Measurements from ENCODE around the gene ADGRE3.

The ADGRE3 gene

DNA sequence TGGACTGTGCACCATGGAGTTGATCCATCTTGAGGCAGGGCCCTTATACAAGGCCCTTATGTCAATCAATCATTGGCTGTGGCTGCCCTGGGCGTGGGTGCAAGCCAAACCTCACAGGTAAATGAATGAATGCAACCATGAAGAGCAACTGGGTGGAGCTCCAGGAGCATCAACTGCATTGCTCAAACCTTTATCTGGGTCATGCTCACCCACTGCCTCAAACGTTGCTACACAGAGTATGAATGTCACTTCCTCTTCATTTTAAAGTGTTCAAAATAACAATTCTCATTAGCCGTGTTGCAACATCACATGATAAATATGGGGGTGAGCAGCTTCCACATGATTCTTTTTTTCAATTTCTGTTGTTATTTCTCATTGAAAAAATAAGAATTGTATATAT is 8.8 kb upstream of the ADGRE3 start:
- Histone ChIP-seq H3K4me1 (ENCODE audit: insufficient read depth, low read length) (peaks cover 2% of the 10 kb centered on the region; the same call in 1 of the 2 replicates), H3K27me3 (ENCODE audit: insufficient read depth, low read length, poor library complexity) (no peaks in the 10 kb centered on the region), H3K4me2 (ENCODE audit: insufficient read depth, low read length) (no peak overlapping the region), H3K79me2 (ENCODE audit: insufficient read depth, low read length) (no peaks in the 10 kb centered on the region), H2AFZ (ENCODE audit: low read depth, low read length) (no peak overlapping the region), H3K9ac (ENCODE audit: low read depth, low read length) (no peak overlapping the region), H3K9me3 (ENCODE audit: insufficient read depth, low read length, severe bottlenecking) (no peaks in the 10 kb centered on the region), H4K20me1 (ENCODE audit: insufficient read depth, low read length) (no peaks in the 10 kb centered on the region), H3K27ac (ENCODE audit: low read length) (no peak overlapping the region), H3K36me3 (ENCODE audit: insufficient read depth, low read length) (no peaks in the 10 kb centered on the region), H3K4me3 (ENCODE audit: low read depth in 1 of 2, low read length in 2 of 2) (no peak overlapping the region)
- TF ChIP-seq EZH2 (IDR thresholded peaks at IDR 0.05; ENCODE audit: borderline replicate concordance, low read depth, low read length, severe bottlenecking), result no peak
- TF ChIP-seq, protein P1, sequence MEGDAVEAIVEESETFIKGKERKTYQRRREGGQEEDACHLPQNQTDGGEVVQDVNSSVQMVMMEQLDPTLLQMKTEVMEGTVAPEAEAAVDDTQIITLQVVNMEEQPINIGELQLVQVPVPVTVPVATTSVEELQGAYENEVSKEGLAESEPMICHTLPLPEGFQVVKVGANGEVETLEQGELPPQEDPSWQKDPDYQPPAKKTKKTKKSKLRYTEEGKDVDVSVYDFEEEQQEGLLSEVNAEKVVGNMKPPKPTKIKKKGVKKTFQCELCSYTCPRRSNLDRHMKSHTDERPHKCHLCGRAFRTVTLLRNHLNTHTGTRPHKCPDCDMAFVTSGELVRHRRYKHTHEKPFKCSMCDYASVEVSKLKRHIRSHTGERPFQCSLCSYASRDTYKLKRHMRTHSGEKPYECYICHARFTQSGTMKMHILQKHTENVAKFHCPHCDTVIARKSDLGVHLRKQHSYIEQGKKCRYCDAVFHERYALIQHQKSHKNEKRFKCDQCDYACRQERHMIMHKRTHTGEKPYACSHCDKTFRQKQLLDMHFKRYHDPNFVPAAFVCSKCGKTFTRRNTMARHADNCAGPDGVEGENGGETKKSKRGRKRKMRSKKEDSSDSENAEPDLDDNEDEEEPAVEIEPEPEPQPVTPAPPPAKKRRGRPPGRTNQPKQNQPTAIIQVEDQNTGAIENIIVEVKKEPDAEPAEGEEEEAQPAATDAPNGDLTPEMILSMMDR (IDR thresholded peaks at IDR 0.05; ENCODE audit: borderline replicate concordance, extremely low read depth, low read length, poor library complexity, severe bottlenecking), result no peak
- ATAC-seq (ENCODE audit: insufficient read depth, low read depth) (no peak), DNase-seq (no peak)

DNA sequence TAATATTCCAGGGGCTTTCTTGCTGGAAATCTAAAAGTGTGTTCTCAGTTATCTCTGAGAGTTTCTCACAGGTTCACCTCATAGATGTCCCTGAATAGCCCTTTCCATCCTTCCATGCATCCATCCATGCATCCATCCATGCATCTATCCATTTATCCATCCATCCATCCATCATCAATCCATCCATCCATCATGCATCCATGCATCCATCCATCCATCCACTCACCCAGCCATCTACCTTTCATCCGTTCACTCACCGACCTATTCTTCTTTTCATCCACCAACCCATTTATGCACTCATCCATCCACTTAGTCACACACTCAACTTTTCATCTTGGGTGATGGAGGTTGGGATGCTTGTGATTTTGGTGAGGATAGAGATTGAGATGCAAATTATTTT is 7.4 kb upstream of the ADGRE3 start:
- Histone ChIP-seq H3K9me3 (ENCODE audit: insufficient read depth, low read length, severe bottlenecking) (no peaks in the 10 kb centered on the region), H2AFZ (ENCODE audit: low read depth, low read length) (no peak overlapping the region), H3K79me2 (ENCODE audit: insufficient read depth, low read length) (no peaks in the 10 kb centered on the region), H3K4me2 (ENCODE audit: insufficient read depth, low read length) (no peak overlapping the region), H3K4me3 (ENCODE audit: low read depth in 1 of 2, low read length in 2 of 2) (no peak overlapping the region), H3K27me3 (ENCODE audit: insufficient read depth, low read length, poor library complexity) (no peaks in the 10 kb centered on the region), H3K27ac (ENCODE audit: low read length) (no peak overlapping the region), H4K20me1 (ENCODE audit: insufficient read depth, low read length) (no peaks in the 10 kb centered on the region), H3K9ac (ENCODE audit: low read depth, low read length) (no peak overlapping the region), H3K4me1 (ENCODE audit: insufficient read depth, low read length) (no peaks in the 10 kb centered on the region), H3K36me3 (ENCODE audit: insufficient read depth, low read length) (no peaks in the 10 kb centered on the region)
- ATAC-seq (ENCODE audit: insufficient read depth, low read depth) (no peak), DNase-seq (no peak)
- no peak for TF ChIP-seq EZH2 (IDR thresholded peaks at IDR 0.05; ENCODE audit: borderline replicate concordance, low read depth, low read length, severe bottlenecking)
- TF ChIP-seq, protein P1 (IDR thresholded peaks at IDR 0.05; ENCODE audit: borderline replicate concordance, extremely low read depth, low read length, poor library complexity, severe bottlenecking), result no peak

DNA sequence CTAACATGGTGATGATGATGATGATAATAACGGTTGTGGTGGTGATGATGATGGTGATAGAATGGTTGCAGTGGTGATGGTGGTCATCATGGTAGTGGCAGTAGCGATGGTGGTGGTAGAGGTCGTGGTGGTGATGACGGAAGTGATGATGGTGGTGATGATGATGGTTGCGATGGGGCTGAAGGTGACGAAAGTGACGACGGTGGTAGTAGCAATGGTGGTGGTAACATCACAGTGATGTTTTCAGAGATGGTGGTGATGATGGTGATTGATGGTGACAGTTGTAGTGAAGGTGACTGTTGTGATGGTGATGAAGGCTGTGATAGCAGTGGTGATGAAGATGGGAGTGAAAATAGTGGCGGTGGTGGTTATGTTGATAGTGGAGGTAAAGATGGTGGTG is 3.6 kb upstream of the ADGRE3 start:
- Histone ChIP-seq H3K9me3 (ENCODE audit: insufficient read depth, low read length, severe bottlenecking) (no peaks in the 10 kb centered on the region), H3K79me2 (ENCODE audit: insufficient read depth, low read length) (no peaks in the 10 kb centered on the region), H3K9ac (ENCODE audit: low read depth, low read length) (no peak overlapping the region), H2AFZ (ENCODE audit: low read depth, low read length) (no peak overlapping the region), H3K27ac (ENCODE audit: low read length) (no peak overlapping the region), H3K4me3 (ENCODE audit: low read depth in 1 of 2, low read length in 2 of 2) (no peak overlapping the region), H3K36me3 (ENCODE audit: insufficient read depth, low read length) (no peaks in the 10 kb centered on the region), H3K4me1 (ENCODE audit: insufficient read depth, low read length) (no peaks in the 10 kb centered on the region), H3K27me3 (ENCODE audit: insufficient read depth, low read length, poor library complexity) (no peaks in the 10 kb centered on the region), H3K4me2 (ENCODE audit: insufficient read depth, low read length) (no peak overlapping the region), H4K20me1 (ENCODE audit: insufficient read depth, low read length) (no peaks in the 10 kb centered on the region)
- no peak for TF ChIP-seq EZH2 (IDR thresholded peaks at IDR 0.05; ENCODE audit: borderline replicate concordance, low read depth, low read length, severe bottlenecking)
- TF ChIP-seq, protein P1 (IDR thresholded peaks at IDR 0.05; ENCODE audit: borderline replicate concordance, extremely low read depth, low read length, poor library complexity, severe bottlenecking), result no peak
- no peak for ATAC-seq (ENCODE audit: insufficient read depth, low read depth)
- DNase-seq, result no peak

DNA sequence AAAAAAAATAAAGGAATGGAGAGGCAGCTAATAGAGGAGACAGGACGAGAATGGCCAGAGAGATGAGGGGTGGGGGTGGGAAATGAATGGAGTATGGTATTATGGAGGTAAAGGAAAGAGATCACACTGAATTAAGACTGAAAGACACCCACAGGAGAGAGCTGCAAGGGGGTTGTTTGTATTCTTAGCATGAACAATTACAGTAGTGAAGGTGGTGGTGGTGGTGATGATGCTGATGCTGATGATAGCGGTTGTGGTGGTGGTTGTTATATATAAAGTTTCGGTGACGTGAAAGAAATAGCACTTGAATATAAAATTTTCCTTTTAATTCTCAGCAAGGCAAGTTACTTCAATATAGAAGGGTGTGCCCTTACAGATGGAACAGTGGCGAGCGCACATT is 2.8 kb upstream of the ADGRE3 start:
- H3K27me3 ChIP-seq (ENCODE audit: insufficient read depth, low read length, poor library complexity), result no peaks in the 10 kb centered on the region
- H3K4me3 ChIP-seq (ENCODE audit: low read depth in 1 of 2, low read length in 2 of 2), result no peak overlapping the region
- no peak for ATAC-seq (ENCODE audit: insufficient read depth, low read depth)
- H4K20me1 ChIP-seq (ENCODE audit: insufficient read depth, low read length), result no peaks in the 10 kb centered on the region
- TF ChIP-seq EZH2 (IDR thresholded peaks at IDR 0.05; ENCODE audit: borderline replicate concordance, low read depth, low read length, severe bottlenecking), result no peak
- TF ChIP-seq, protein P1 (IDR thresholded peaks at IDR 0.05; ENCODE audit: borderline replicate concordance, extremely low read depth, low read length, poor library complexity, severe bottlenecking), result no peak
- H3K4me2 ChIP-seq (ENCODE audit: insufficient read depth, low read length), result no peak overlapping the region
- H2AFZ ChIP-seq (ENCODE audit: low read depth, low read length), result no peak overlapping the region
- DNase-seq, result no peak
- H3K9ac ChIP-seq (ENCODE audit: low read depth, low read length), result no peak overlapping the region
- H3K79me2 ChIP-seq (ENCODE audit: insufficient read depth, low read length), result no peaks in the 10 kb centered on the region
- no peaks in the 10 kb centered on the region for H3K9me3 ChIP-seq (ENCODE audit: insufficient read depth, low read length, severe bottlenecking)
- no peaks in the 10 kb centered on the region for H3K36me3 ChIP-seq (ENCODE audit: insufficient read depth, low read length)
- H3K4me1 ChIP-seq (ENCODE audit: insufficient read depth, low read length), result no peaks in the 10 kb centered on the region
- no peak overlapping the region for H3K27ac ChIP-seq (ENCODE audit: low read length)
